ENCODE measurements around the gene GRM8. TPM values are rescaled to one million over a fixed set of nuclear protein-coding genes. Genes with fewer than 3 reads are reported as not detected.

GRM8 gene
- total RNA-seq, 1 experiment from 2014 or later: 1.8 TPM

DNA sequence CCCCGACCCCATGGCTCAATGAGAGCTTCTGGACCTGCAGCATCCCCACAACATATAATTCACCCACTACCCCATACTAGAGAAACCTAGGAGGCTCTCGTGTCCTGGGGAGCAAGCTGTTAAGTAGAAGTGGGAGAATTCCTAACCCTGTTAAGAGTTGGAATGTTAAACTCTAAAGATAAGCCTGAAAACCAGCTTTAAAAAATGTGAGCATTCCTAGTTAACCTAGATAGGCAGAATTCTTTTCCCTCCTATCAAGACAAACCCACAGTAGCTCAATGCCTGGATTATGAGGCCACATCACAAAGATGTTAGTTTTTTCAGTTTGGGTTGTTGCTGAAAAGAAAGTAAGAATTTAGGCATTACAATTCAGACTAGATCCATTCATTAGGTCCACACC lies 42.9 kb downstream of the GRM8 start:
- H3K4me1 Mint-ChIP-seq: peaks cover 5 to 6% of the 10 kb centered on the region in 2 experiments
- Histone ChIP-seq H2BK120ac (ENCODE audit: low read depth, low read length, poor library complexity, severe bottlenecking) (no peak overlapping the region), H3K23me2 (ENCODE audit: insufficient read length, low read depth, low read length, poor library complexity, severe bottlenecking) (no peaks in the 10 kb centered on the region), H2AK5ac (ENCODE audit: insufficient read length, low read length) (no peak overlapping the region), H3K4ac (ENCODE audit: low read depth, low read length) (no peak overlapping the region), H3K79me2 (ENCODE audit: insufficient read depth, low read length) (no peaks in the 10 kb centered on the region), H3T11ph (ENCODE audit: low read length) (no peak overlapping the region), H2AFZ (ENCODE audit: low read length) (no peak overlapping the region), H3K56ac (ENCODE audit: insufficient read length, low read depth, low read length) (no peak overlapping the region), H4K91ac (ENCODE audit: insufficient read length, low read depth, low read length) (no peak overlapping the region), H2BK5ac (ENCODE audit: insufficient read length, low read length) (no peak overlapping the region), H3K9me3 (ENCODE audit: control insufficient read depth, low read depth, low read length) (no peaks in the 10 kb centered on the region), H3K27ac (ENCODE audit: insufficient read length, low read depth, low read length) (no peak overlapping the region), H2BK12ac (ENCODE audit: insufficient read length, low read depth, low read length) (no peak overlapping the region), H2BK20ac (ENCODE audit: low read depth, low read length, poor library complexity, severe bottlenecking) (no peak overlapping the region), H4K20me1 (ENCODE audit: control insufficient read depth, insufficient read depth, insufficient read length) (no peaks in the 10 kb centered on the region), H3K27me3 (ENCODE audit: insufficient read depth, low read length) (no peaks in the 10 kb centered on the region), H3K4me2 (ENCODE audit: insufficient read depth, insufficient read length, low read length) (no peak overlapping the region), H2BK15ac (ENCODE audit: low read depth, low read length) (no peak overlapping the region), H3K79me1 (ENCODE audit: insufficient read depth, low read depth, low read length, poor library complexity, severe bottlenecking) (no peaks in the 10 kb centered on the region), H3K23ac (ENCODE audit: insufficient read length, low read depth, low read length) (no peak overlapping the region), H3K14ac (ENCODE audit: insufficient read depth, low read length) (no peak overlapping the region), H3K9ac (ENCODE audit: extremely low read depth, insufficient read length, low read length) (no peak overlapping the region), H3K4me1 (ENCODE audit: insufficient read depth, low read length) (no peaks in the 10 kb centered on the region), H4K5ac (ENCODE audit: insufficient read length, low read depth, low read length) (no peak overlapping the region), H3K18ac (ENCODE audit: insufficient read length, low read depth, low read length) (no peak overlapping the region), H4K8ac (replicated peaks; ENCODE audit: insufficient read length, low read depth, low read length) (no peak overlapping the region)
- H3K4me3 Mint-ChIP-seq: no peak overlapping the region
- no peak for DNase-seq
- H3K9me3 Mint-ChIP-seq: no peaks in the 10 kb centered on the region
- TF ChIP-seq, protein P1, sequence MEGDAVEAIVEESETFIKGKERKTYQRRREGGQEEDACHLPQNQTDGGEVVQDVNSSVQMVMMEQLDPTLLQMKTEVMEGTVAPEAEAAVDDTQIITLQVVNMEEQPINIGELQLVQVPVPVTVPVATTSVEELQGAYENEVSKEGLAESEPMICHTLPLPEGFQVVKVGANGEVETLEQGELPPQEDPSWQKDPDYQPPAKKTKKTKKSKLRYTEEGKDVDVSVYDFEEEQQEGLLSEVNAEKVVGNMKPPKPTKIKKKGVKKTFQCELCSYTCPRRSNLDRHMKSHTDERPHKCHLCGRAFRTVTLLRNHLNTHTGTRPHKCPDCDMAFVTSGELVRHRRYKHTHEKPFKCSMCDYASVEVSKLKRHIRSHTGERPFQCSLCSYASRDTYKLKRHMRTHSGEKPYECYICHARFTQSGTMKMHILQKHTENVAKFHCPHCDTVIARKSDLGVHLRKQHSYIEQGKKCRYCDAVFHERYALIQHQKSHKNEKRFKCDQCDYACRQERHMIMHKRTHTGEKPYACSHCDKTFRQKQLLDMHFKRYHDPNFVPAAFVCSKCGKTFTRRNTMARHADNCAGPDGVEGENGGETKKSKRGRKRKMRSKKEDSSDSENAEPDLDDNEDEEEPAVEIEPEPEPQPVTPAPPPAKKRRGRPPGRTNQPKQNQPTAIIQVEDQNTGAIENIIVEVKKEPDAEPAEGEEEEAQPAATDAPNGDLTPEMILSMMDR (conservative IDR thresholded peaks at IDR 0.05): no peak
- no peaks in the 10 kb centered on the region; the same call in none of the 2 replicates for H3K27me3 Mint-ChIP-seq (ENCODE audit: low read depth)
- WGBS (ENCODE audit: extremely low coverage, insufficient read length, low lambda C conversion rate): no CpG with 5 or more reads among the region's 2 CpGs
- H3K36me3 Mint-ChIP-seq (ENCODE audit: insufficient read depth in 1 of 3, low read depth in 3 of 3): no peaks in the 10 kb centered on the region
- no peak overlapping the region for H3K27ac Mint-ChIP-seq

All from H9 (cell line).